Umbilical cord (tissue), 2 donors: ENCODE measurements around the gene FGF11. TPM values are rescaled to one million over a fixed set of nuclear protein-coding genes. Genes with fewer than 3 reads are reported as not detected.
A peak's percentile ranks its signal among the peaks of the same experiment; 100 is the strongest.
"Not testable (repeated sequence)": the region's sequence is repeated elsewhere in the genome, so short reads cannot be mapped to it uniquely, and the experiment has no call there.

ENCODE experiments used
- DNase-seq: peaks from one replicate; pipeline ENCODE4 v3.0.0-alpha.2; 2015; ENCODE audit warnings: low spot score
- total RNA-seq: library from RNA; depleted of rRNA; stranded (reverse); fragments of >200 nt; gene quantifications from one replicate; pipeline ENCODE4 v1.2.3, GENCODE V29; 2014; ENCODE audit warnings: low replicate concordance; ENCODE audit not compliant: insufficient read depth

The FGF11 gene
- total RNA-seq, 1 donor from 2014 or later, result 12.8 TPM

- peak; percentile 40 for DNase-seq
Measured at GRCh38 chr17:7478276-7479212, 39.2 kb downstream of the FGF11 start.

- peak; percentile 65 for DNase-seq
Measured at GRCh38 chr17:7479213-7480088, 40.1 kb downstream of the FGF11 start, which contains the start of gene ZBTB4. Gene ZBTB4 (minus strand): TSS chr17:7479631. CDS start chr17:7466801, 12,830 bp downstream.

- no peak for DNase-seq
Measured at GRCh38 chr17:7480089-7480384, 40.7 kb downstream of the FGF11 start.

- DNase-seq, result not testable (repeated sequence)
Measured at GRCh38 chr17:7481275-7481674, 42.0 kb downstream of the FGF11 start, which contains the start of gene SLC35G6. Gene SLC35G6 (plus strand): TSS chr17:7481446. CDS start chr17:7481517, 71 bp downstream.

- DNase-seq, result not testable (repeated sequence)
Measured at GRCh38 chr17:7481842-7482741, 42.8 kb downstream of the FGF11 start.

GRCh38 chr17:7482742-7483088 lies 43.4 kb downstream of the FGF11 start:
- DNase-seq, result not testable (repeated sequence)

GRCh38 chr17:7483255-7484066 lies 44.1 kb downstream of the FGF11 start:
- DNase-seq, result peak; percentile 98

- DNase-seq, result peak; percentile 99
Measured at GRCh38 chr17:7484067-7484918, 45.0 kb downstream of the FGF11 start, which contains the start of gene POLR2A. Gene POLR2A (plus strand): TSS chr17:7484366.

- DNase-seq, result no peak
Measured at GRCh38 chr17:7484919-7485377, 45.6 kb downstream of the FGF11 start.

GRCh38 chr17:7486181-7486580 lies 46.9 kb downstream of the FGF11 start:
- peak; percentile 29 for DNase-seq

GRCh38 chr17:7490144-7490543 lies 50.8 kb downstream of the FGF11 start:
- no peak for DNase-seq

GRCh38 chr17:7491583-7491982 lies 52.3 kb downstream of the FGF11 start:
- DNase-seq, result no peak

- no peak for DNase-seq
Measured at GRCh38 chr17:7493941-7494340, 54.6 kb downstream of the FGF11 start.

Other genes starting within 250 kb of the FGF11 start
- 18.3 TPM for gene DLG4, start 219.7 kb upstream of the FGF11 start, total RNA-seq
- 147 TPM for gene ACADVL, start 219.6 kb upstream of the FGF11 start, total RNA-seq
- gene DVL2, start 205.0 kb upstream of the FGF11 start, total RNA-seq, result 64.8 TPM
- gene PHF23, start 200.1 kb upstream of the FGF11 start, total RNA-seq, result 29.1 TPM
- gene GABARAP, start 197.1 kb upstream of the FGF11 start, total RNA-seq, result 240 TPM
- gene CTDNEP1, start 187.8 kb upstream of the FGF11 start, total RNA-seq, result 15.4 TPM
- 13.7 TPM for gene ELP5, start 187.3 kb upstream of the FGF11 start, total RNA-seq
- 14.2 TPM for gene CLDN7, start 177.0 kb upstream of the FGF11 start, total RNA-seq
- 7.7 TPM for gene SLC2A4, start 157.8 kb upstream of the FGF11 start, total RNA-seq
- gene YBX2, start 144.9 kb upstream of the FGF11 start, total RNA-seq, result 0.96 TPM
- gene EIF5A, start 131.9 kb upstream of the FGF11 start, total RNA-seq, result 136 TPM
- 20.5 TPM for gene GPS2, start 124.2 kb upstream of the FGF11 start, total RNA-seq
- gene NEURL4, start 110.2 kb upstream of the FGF11 start, total RNA-seq, result 35.6 TPM
- 5.3 TPM for gene ACAP1, start 103.0 kb upstream of the FGF11 start, total RNA-seq
- gene KCTD11, start 87.3 kb upstream of the FGF11 start, total RNA-seq, result 18.3 TPM
- gene TMEM95, start 84.4 kb upstream of the FGF11 start, total RNA-seq, result not detected
- 12.8 TPM for gene TNK1, start 58.4 kb upstream of the FGF11 start, total RNA-seq
- 21.9 TPM for gene PLSCR3, start 45.0 kb upstream of the FGF11 start, total RNA-seq
- 89.3 TPM for gene TMEM256, start 35.4 kb upstream of the FGF11 start, total RNA-seq
- gene NLGN2, start 31.7 kb upstream of the FGF11 start, total RNA-seq, result 4.8 TPM
- not detected for gene SPEM1, start 19.2 kb upstream of the FGF11 start, total RNA-seq
- not detected for gene SPEM2, start 13.9 kb upstream of the FGF11 start, total RNA-seq
- 0.96 TPM for gene SPEM3, start 10.7 kb upstream of the FGF11 start, total RNA-seq
- 1.9 TPM for gene TMEM102, start 4.1 kb upstream of the FGF11 start, total RNA-seq
- 8.9 TPM for gene CHRNB1, start 5.5 kb downstream of the FGF11 start, total RNA-seq
- gene ZBTB4, start 40.1 kb downstream of the FGF11 start, total RNA-seq, result 18.1 TPM
- gene SLC35G6, start 41.9 kb downstream of the FGF11 start, total RNA-seq, result 0.24 TPM
- 40.7 TPM for gene POLR2A, start 44.9 kb downstream of the FGF11 start, total RNA-seq
- gene TNFSF12, start 109.5 kb downstream of the FGF11 start, total RNA-seq, result 14.9 TPM
- 7.7 TPM for gene TNFSF13, start 119.2 kb downstream of the FGF11 start, total RNA-seq
- gene SENP3, start 122.4 kb downstream of the FGF11 start, total RNA-seq, result 56.6 TPM
- gene CD68, start 140.1 kb downstream of the FGF11 start, total RNA-seq, result 8.4 TPM
- 38.0 TPM for gene MPDU1, start 144.3 kb downstream of the FGF11 start, total RNA-seq
- 1.9 TPM for gene SOX15, start 150.6 kb downstream of the FGF11 start, total RNA-seq
- 32.7 TPM for gene FXR2, start 175.4 kb downstream of the FGF11 start, total RNA-seq
- 39.7 TPM for gene SAT2, start 188.3 kb downstream of the FGF11 start, total RNA-seq
- 3.9 TPM for gene SHBG, start 190.6 kb downstream of the FGF11 start, total RNA-seq
- gene ATP1B2, start 211.4 kb downstream of the FGF11 start, total RNA-seq, result 2.6 TPM
- 9.6 TPM for gene TP53, start 248.0 kb downstream of the FGF11 start, total RNA-seq
- gene WRAP53, start 249.0 kb downstream of the FGF11 start, total RNA-seq, result 2.4 TPM